Suppressor macrophage treated with lipopolysaccharide for 1 hour (primary cell): ENCODE measurements around the gene TLR9.

Experiments used
- DNase-seq, 3 donors: peaks; one replicate each; pipeline ENCODE4 v3.0.0-alpha.2; 2020 to 2022

TLR9 gene

DNA sequence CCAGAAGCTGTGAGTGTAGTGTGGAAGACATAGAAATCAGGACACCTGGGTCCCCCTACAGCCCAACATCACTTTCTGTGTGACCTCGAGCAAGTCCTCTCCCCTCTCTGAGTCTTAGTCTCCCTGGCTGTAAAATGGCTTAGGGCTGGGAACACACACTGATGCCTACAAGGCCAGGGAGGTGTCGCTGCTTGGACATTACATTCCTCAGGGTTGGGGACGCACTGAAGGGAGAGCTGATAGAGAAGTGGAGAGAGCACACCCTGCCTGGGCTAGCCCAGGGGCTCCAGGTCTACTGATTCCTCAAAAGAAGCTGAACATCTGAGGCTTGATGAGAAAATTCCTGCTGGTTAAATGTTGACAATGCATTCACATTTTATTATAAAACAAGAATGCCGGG is 33.8 kb downstream of the TLR9 start:
- DNase-seq = no peak

DNA sequence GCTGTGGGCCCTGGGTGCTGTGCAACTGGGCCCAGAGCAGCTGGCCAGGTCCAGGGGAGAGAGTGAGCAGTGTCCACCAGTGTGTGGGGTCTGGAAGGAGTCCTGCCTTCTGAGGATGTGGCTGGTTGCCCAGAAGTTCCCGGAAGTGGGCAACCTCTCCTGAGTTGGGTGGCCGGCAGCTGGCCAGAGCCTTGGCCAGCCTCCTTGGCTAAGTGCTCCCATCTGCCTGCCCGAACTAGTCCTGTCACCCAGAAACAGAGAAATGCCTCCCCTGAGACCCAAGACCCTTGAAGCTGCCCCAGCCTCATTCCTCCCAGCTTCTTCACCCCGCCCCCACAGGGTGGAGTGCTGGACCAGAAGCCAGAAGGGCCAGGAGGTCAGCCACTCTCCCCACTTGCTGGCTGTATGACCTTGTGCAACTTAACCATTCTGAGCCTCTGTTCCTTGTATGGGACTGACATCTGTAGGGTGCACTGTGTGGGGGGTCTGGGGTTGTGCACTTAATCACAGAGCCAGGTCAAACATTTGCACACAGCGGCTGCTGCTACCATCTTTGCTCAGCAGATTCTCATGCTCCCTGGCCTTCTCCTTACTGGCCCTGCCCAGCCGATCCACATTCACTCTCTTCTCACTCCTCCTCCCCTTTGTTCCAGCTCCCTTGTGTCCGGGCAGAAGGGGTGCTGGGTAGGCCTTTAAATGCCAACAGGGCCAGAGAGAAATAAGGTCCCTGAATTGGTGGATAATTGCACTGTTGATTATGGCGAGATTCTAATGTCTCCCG is 35.0 kb downstream of the TLR9 start:
- DNase-seq = no peak

DNA sequence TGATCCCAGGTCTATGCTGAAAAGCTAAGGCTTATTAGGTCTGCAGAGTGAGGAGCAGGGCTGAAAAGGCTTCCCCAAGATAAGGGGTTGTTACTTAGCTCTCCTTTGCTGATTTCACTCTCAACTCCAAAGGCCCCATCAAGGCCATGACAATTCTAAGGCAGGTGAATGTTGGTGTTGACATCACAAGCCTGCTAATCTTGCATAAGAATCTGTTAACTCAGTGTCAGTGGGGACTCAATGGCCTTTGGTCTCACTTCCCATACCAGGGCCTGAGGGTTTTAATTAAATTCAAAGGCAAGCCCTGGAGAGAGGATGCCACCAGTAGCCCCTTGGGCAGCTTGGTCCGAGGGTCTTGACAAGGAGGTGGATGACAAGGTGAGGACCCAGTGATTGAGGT is 36.9 kb downstream of the TLR9 start:
- DNase-seq = peak in 1 of 3 donors; percentile 30

DNA sequence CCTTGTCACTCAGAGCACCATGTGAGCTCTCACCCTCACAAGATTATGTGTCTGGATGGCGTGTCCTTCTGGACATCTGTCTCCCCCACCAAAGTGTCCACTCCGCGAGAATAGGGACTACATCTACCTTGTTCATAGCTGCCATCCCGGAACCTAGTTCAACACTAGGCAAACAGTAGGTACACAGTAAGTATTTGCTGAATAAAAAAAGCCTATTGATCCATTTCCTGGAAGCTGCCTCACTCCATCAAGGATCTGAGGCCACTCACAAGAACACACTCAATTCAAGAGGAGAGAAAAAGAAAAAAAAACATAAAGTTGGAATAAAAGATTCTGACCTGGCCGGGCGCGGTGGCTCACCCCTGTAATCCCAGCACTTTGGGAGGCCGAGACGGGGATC is 38.7 kb downstream of the TLR9 start:
- DNase-seq = no peak

DNA sequence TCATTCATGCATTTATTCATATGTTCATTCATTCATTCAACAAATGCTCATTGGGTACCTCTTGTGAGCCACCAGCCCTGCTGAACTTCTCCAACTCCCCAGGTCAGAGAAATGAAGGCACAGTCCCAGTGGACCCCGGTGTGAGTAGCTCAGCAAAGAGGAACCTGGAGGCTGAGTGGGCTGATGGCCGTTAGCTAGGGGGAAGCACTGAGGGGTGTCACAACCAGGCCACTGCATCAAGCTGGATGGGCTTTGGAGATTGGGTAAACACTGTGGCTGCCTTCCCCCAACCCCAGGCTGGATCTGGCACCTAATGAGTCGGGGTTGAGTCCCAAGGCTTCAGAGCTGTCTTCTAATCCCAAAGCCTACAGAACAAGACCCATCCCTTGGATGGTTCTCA is 39.6 kb downstream of the TLR9 start:
- peak; percentile 80 to 84 (median 81) for DNase-seq

DNA sequence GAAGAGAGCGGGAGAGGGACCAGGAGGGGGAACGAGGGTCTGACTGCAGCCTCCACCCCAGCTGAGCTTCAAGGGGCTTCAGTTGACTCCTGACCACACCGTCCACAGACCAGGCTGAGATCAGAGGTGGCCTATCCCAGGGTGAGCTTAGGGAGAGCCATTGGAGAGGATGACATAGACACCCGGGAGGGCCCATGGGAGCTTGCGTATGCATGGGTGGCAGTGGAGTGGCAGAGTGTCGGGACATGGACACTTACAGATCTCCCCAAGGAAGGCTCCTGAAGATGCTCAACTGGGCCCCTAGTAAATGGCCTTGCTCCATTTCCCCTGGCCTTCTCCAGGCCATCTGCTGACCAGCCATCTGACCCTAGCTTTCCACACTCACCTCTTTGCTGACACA is 40.1 kb downstream of the TLR9 start:
- DNase-seq = no peak

DNA sequence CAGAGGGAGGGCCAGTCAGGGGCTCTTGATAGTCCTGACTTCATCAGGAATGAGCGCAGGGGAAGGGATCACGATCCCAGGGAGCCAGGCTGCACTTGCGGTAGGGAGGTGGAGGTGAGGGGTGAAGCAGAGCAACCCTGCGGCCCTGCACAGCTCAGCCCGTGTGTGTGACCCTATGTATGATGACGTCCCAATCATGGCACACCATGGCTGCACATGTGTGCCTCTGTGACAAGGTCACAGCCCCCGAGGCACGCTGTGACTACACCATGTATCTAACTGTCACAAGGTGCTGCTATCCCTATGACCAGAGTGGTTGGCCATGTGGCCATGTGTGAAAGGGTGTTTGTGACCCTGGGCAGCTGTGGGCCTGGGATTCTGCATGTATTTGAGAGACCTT is 40.8 kb downstream of the TLR9 start:
- no peak for DNase-seq

DNA sequence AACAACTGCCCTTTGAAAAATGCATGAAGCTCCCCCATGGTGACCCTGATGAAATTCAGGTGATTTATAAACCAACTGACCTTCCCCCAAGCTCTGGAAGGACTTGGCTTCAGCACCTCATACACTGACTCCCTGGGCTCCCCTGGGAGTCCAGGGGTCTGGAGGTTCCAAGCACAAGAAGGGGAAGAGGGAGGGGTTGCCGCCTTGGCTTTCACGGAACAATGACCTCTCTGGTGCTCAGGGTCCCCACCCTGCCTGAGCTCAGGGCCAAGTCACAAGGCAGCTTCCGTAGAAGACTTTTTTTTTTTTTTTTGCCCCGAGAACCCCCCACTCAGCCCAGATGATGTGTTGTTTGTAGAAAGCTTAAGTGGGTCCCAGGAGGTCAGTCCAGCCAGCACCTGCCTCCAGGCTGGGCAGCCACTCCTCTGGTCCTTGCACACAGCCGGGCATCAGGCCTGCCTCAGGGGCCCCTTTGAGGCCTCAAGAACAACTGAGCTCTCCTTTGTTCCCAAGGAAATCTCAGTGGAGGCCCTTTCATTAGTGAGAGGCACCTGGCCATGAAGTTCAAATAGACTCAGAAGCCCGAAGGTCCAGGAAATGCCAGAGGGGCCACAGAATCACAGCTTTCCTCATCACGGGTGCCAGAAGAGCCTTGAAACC is 41.5 kb downstream of the TLR9 start:
- DNase-seq = no peak

DNA sequence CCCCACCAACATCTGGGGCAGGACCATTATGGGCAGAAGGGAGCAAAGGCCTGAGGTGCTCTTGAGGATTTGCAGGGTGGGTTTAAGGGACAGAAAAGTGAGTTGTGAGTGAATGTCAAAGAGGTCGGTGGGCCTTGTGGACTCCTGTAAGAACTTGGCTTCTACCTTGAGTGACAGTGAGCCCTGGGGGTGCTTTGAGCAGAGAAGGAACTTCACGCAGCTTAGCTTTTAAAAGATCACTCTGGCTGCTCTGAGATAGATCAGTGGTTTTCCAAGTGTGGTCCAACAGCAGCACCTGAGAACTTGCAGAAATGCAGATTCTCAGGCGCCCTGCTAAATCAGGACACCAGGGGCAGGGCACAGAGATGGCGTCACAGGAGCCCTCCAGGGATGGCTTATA is 42.8 kb downstream of the TLR9 start:
- no peak for DNase-seq

DNA sequence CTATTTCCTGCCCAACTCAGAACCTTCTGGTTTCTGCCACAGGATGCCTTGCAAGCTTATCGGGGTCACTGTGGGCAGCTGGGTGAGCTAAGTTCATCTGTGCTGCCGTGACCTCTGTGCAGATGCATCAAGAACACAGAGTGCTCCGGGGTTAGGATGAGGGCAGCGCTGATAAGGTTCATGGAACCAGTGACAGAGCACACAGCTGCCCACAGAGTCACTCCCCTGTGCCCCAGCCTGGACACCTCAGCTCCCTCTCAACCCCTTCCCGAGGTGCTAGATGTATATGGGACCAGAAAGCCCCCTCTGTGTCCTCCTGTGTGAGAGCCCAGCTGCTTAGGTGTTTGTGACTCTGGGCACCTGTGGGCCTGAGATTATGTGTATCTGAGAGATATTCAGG is 43.2 kb downstream of the TLR9 start:
- no peak for DNase-seq

DNA sequence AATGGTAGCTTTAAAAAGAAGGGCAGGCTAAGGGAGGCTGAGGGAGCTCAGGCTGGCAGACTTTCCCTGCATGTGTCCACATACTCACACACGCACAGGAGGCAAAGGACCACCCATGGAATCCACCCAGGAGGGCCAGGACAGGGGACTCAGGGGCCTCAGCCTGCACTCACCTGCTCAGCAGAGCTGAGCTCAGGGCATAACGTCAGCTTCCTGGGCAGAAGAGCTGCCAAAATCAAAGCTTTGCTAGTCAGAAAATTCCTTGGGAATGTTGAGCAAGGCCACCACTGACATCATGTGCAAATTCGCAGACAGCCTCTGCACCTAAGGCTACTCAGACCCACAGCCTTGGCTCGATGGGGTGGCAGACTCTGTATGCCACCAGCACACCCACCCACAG is 43.9 kb downstream of the TLR9 start:
- no peak for DNase-seq

DNA sequence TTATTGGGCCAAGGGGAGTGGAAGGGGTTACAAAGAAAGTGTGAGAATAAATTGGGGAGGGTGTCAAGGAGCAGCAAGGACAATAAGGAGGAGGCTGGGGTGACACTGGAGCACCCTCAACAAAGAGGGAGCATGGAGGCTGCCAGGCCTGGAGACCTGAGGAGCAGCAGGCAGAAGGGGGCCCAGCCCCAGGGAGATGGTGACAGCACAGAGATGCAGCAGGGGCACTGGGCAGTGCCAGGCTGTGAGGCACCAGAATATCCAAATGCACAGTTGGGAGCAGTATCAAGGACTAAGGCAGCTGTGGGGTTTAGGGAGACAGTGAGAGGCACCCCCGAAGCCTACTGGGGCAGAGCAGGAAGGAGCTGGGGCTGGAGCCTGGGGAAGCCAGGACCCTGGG is 46.9 kb downstream of the TLR9 start:
- no peak for DNase-seq

DNA sequence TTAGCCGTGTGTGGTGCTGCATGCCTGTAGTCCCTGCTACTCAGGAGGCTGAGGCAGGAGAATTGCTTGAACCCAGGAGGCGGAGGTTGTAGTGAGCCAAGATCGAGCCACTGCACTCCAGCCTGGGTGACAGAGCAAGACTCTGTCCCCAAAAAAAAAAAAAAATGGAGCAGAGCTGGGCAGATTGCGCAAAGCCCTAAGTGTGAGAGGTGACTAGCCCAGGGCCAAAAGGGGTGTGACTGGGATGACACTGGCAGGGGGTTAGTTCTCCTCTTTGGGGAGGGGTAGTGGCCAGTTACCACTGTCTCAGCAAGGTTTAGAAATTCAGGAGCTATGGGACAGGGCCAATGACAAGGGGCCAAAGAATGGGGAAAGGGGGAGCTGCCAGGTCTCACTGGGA is 47.3 kb downstream of the TLR9 start:
- peak in 2 of 3 donors; percentile 41 to 43 for DNase-seq

DNA sequence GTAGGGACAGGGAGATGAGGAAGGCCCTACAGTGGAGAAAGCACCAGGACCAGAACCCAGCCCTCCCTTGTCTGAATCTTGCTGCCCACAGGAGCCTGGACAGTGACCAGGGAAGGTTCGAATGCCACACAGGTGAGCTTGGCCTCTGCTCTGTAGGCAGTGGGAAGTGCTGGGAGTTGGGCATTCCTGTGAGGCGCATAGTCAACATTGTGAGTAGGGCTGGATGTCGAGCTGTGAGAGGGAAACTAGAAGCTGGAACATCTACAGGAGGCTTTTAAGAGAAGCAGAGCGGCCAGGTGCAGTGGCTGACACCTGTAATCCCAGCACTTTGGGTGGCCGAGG is 47.8 kb downstream of the TLR9 start:
- no peak for DNase-seq

DNA sequence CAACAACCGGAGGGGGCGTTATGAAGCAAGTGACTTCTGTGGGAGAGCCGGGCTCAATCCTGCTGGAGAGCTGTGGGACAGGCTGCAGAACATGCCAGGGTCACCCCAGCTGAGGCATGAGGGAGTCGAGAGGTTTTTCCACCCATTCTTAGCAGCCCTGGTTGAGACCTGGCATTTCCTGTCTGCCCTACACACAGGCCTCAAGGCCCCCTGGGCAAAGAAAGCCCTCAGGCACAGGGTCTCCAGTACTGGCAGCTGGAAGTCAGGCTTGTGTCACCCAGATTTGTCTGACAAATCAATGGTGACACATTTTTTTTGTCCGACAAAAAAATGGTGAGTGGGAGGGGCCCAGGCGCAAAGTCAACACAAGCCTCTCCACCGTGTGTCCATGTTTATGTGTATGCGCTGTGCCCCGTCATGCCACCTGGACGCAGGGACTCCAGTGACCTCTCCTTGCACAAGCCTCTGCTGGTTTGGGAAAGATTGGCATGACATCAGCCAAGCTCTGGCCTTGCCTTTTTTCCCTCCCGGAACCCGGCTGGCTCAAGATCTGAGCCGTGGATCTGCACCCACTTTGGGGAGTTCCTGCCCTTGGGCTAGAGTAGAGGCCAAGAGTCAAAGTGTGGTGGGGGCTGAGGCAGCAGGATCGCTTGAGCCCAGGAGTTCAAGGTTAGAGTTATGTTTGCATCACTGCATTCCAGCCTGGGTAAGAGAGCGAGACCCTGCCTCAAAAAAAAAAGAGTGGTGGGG is 48.3 kb downstream of the TLR9 start:
- no peak for DNase-seq

DNA sequence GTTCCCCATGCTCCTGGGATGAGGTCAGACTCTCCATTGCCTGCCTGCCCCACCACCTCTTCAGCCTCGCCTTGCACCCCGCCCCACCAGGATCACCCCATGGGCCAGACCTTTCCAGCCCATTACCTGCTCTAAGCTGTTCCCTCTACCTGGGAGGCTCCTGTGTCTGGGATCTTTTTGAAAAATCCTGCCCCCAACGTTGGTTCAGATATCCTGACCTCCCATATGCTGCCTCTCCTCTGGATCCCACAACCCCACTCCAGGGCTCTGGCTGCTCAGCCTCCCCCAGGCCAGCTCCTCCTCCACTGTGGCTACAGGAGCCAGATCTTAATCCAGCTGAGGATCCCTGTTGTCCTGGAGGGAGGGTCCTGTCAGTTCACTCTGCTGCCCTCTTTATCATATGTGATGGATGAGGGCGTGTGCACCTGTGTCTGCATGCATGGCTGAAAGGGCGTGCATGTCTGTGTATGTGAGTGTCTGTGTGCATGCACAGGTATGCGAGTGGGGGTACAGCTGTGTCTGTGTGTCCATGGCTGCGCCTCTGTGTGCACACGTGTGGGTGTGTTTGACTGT is 49.2 kb downstream of the TLR9 start:
- DNase-seq = no peak

DNA sequence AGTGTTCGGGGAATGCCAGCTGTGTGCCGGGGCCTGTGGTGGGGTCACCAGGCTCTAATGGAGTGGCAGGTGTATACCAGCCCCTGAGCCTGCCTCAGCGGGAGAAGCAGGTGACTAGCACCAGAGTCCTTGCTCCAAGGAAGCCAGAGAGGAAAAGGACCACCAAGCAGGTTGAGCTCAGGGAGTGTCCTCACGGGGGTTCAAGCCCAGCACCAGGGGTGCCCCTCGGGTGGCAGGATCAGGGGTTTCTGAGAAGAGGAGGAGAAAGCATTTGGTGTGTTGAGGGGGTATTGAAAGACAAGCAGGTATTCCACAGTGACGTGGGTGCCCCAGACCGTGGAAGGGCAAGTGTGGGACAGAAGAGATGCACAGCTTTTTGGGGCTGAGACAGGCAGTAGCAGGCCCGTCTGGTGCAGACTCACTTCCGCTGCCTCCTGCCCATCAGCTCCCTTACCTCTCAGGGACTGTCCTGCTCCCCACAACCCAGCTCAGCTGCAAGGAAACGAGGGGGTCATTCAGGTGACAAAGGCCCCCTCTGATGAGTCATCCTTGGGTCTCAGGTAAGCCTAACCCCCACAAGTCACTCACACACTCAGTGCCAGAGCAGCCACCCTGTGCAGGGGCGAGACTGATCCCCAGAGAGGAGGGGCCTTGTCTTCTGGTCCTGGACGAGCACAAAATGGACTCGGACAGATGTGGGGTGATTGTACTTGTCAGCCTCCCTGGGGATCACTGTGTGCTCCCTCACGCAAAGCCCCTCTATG is 49.8 kb downstream of the TLR9 start:
- DNase-seq = no peak

DNA sequence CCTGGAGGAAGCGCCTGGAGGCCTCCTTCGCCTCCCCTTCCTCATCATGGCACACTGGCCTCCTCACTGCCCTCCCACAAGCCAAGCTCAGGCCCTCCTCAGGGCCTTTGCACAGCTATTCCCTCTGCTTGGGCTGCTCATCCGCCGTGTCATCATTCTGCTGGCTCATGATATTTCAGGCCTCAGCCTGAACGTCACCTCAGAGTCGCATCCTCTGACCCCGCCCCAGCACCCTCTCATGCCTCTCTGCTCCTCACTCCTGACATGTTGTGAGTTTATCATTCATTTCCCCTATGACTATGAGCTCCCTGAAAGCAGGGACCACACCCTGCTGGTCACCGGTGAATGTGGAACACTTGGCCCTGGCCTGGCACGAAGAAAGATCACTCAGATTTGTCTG is 50.5 kb downstream of the TLR9 start:
- DNase-seq = peak; percentile 72 to 75 (median 72)

DNA sequence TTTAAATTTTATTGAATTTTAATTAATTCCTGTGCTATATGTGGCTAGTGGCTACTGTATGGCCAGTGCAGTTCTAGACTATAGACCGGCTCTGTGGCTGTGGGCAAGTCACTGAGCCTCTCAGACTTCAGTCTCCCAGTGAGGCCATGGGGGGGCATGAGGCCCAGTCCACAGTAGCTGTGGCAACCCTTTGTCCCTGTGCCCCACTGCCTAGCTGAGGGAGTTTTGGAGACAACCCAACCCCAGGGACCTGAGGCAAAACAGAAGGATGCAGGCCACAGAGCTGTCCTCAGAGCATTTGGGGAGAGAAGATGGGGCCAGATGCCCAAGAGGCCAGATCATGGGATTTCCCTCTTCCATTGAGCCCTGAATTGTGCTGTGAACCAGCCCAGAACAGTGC is 52.3 kb downstream of the TLR9 start:
- DNase-seq = no peak

DNA sequence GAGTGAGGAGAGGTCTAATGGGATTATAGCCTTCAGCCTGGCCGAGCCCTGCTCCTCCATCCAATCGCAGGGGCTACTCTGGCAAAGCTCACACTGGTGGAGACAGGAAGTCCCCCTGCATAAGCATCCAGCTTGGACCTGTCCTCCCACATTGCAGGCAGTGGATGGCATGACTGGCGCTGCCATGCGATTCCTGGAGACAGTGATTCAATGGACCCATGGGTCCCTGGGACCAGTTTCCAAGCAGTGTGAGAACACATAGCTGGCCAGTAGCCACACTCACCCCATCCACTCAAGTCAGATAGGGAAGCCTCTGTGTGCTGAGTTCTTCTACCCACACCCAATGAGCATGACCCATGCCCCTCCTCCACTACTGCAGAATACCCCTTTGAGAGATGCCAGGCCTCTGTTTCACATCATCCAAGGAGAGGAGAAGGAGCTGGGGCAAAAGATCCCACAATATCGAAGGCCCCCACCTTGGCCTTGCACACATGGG is 53.1 kb downstream of the TLR9 start:
- no peak for DNase-seq

DNA sequence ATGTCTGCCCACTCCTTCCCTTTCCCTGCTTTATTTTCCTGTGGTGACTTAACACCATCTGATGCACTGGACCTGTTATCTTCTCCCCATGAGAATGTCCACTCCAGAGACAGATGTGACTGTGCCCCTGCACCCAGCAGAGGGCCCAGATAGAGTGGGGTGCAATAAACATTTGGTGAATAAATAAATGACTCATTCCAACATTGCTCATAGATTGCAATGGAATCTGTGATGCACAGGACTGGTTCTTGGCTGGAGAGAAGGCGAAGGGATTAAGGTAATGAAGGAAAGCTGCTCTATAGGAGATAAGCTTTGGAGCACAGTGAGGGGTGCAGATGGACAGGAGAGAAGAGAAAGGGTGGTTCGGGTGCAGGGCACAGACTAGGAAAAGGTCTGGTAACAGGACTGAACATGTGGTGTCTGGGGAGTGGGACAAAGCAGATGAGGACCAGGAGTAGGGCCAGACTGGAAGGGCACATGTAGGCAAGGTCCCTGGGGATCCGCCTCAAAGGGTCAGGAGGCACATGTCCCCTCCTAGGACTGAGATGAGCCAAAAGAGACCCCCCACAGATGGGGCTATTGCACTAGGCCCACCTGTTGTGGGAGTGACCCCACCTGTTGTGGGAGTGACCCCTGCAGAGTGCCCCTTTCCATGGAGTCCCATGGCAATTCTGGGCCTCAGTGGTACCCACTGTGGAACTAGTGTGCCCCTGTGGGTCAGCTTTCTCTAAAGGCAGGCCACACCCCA is 53.8 kb downstream of the TLR9 start:
- peak; percentile 52 to 73 (median 61) for DNase-seq
